Measurements from ENCODE around the gene UGT1A8. TPM values are rescaled to one million over a fixed set of nuclear protein-coding genes. Genes with fewer than 3 reads are reported as not detected.

UGT1A8 gene
- total RNA-seq, 1 donor from 2014 or later, result not detected

GRCh38 chr2:233802132-233802815 is 184.8 kb downstream of the UGT1A8 start:
- no peak overlapping the region for H3K4me3 ChIP-seq
- no peaks in the 10 kb centered on the region for H3K4me1 ChIP-seq
- intact Hi-C loops (cut with DNase I), result no loop called here
- no peak for ATAC-seq
- no peaks in the 10 kb centered on the region for H3K9me3 ChIP-seq
- H3K36me3 ChIP-seq, result no peaks in the 10 kb centered on the region
- TF ChIP-seq, protein P1, sequence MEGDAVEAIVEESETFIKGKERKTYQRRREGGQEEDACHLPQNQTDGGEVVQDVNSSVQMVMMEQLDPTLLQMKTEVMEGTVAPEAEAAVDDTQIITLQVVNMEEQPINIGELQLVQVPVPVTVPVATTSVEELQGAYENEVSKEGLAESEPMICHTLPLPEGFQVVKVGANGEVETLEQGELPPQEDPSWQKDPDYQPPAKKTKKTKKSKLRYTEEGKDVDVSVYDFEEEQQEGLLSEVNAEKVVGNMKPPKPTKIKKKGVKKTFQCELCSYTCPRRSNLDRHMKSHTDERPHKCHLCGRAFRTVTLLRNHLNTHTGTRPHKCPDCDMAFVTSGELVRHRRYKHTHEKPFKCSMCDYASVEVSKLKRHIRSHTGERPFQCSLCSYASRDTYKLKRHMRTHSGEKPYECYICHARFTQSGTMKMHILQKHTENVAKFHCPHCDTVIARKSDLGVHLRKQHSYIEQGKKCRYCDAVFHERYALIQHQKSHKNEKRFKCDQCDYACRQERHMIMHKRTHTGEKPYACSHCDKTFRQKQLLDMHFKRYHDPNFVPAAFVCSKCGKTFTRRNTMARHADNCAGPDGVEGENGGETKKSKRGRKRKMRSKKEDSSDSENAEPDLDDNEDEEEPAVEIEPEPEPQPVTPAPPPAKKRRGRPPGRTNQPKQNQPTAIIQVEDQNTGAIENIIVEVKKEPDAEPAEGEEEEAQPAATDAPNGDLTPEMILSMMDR (IDR thresholded peaks at IDR 0.05), result no peak
- H3K27ac ChIP-seq, result no peak overlapping the region
- H3K27me3 ChIP-seq, result no peaks in the 10 kb centered on the region
- no peak for DNase-seq

DNA sequence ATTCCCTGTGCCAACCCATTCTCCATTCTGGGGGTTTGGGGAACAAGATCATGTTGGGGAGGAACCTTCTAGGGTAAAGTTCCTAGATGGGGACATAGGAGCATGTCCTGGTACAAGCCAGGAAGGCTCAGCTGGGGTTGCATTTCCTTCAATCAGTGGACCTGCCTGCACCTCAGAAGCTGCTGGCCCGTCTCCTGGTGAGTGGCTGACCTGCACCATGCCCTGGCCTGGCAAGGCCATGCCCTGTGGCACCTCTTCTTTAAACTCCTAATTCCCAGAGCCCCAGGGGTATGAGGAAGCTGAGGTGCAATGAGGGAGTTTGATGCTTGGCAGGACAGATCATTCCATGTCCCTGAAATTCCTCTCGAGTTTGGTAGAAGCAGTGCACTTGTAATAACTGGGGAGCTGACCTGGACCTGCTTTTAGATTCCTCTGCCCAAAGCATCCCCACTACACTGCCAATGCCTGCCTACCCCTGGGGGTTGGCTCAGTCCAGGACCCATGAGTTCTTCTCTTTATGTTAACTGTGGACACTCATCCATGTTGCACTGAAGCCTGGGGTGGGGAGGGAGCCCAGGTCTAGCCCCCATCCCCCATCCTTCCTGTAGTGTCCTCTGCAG is 186.0 kb downstream of the UGT1A8 start:
- intact Hi-C loops (cut with DNase I), result no loop called here
- H3K4me3 ChIP-seq, result no peak overlapping the region
- H3K9me3 ChIP-seq, result no peaks in the 10 kb centered on the region
- H3K27me3 ChIP-seq, result no peaks in the 10 kb centered on the region
- no peak overlapping the region for H3K27ac ChIP-seq
- H3K4me1 ChIP-seq, result no peaks in the 10 kb centered on the region
- ATAC-seq (no peak), DNase-seq (no peak)
- no peaks in the 10 kb centered on the region for H3K36me3 ChIP-seq
- TF ChIP-seq, protein P1 (IDR thresholded peaks at IDR 0.05), result no peak

DNA sequence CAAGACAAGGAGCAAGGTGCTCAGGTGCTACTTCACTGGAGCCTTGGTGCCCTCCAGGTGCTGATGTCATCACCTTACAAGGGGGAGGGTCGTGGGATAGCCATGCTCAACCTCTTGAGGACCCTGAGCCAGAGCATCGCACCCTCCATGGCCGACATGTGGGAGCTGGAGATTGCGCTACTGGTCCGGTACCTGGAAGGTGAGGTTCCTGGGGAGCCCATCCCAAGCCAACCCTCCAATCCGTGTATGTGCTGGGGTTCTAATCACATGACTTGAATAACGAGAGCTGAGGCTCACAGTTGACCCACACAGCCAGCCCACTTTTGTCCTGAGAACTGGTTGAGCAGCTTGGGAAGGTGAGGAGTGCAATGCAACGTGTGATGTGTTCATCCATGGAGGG is 186.6 kb downstream of the UGT1A8 start:
- H3K9me3 ChIP-seq, result no peaks in the 10 kb centered on the region
- no peaks in the 10 kb centered on the region for H3K36me3 ChIP-seq
- intact Hi-C loops (cut with DNase I), result no loop called here
- H3K27me3 ChIP-seq, result no peaks in the 10 kb centered on the region
- TF ChIP-seq, protein P1 (IDR thresholded peaks at IDR 0.05), result no peak
- DNase-seq (no peak), ATAC-seq (no peak)
- H3K27ac ChIP-seq, result no peak overlapping the region
- no peaks in the 10 kb centered on the region for H3K4me1 ChIP-seq
- no peak overlapping the region for H3K4me3 ChIP-seq

- H3K4me3 ChIP-seq, result no peak overlapping the region
- no peaks in the 10 kb centered on the region for H3K4me1 ChIP-seq
- DNase-seq, result peak; percentile 31
- H3K27me3 ChIP-seq, result no peaks in the 10 kb centered on the region
- intact Hi-C loops (cut with DNase I), result no loop called here
- H3K9me3 ChIP-seq, result no peaks in the 10 kb centered on the region
- no peak overlapping the region for H3K27ac ChIP-seq
- no peaks in the 10 kb centered on the region for H3K36me3 ChIP-seq
- no peak for ATAC-seq
- TF ChIP-seq, protein P1 (IDR thresholded peaks at IDR 0.05), result no peak
Measured at GRCh38 chr2:233807215-233807865, 189.9 kb downstream of the UGT1A8 start.

GRCh38 chr2:233807966-233808935 is 190.8 kb downstream of the UGT1A8 start:
- DNase-seq, result peak; percentile 46
- H3K36me3 ChIP-seq, result no peaks in the 10 kb centered on the region
- no peak for ATAC-seq

More at GRCh38 chr2:233807966-233808935, 190.8 kb downstream of the UGT1A8 start:
- intact Hi-C loops (cut with DNase I), result no loop called here
- Histone ChIP-seq H3K4me1 (no peaks in the 10 kb centered on the region), H3K4me3 (no peak overlapping the region), H3K9me3 (no peaks in the 10 kb centered on the region), H3K27me3 (no peaks in the 10 kb centered on the region), H3K27ac (no peak overlapping the region)
- TF ChIP-seq, protein P1 (IDR thresholded peaks at IDR 0.05), result no peak

Measured in upper lobe of right lung (tissue), 1 donor.